ENCODE data around the gene BBS1. TPM values are rescaled to one million over a fixed set of nuclear protein-coding genes. Genes with fewer than 3 reads are reported as not detected.
"Not testable (repeated sequence)": the region's sequence is repeated elsewhere in the genome, so short reads cannot be mapped to it uniquely, and the experiment has no call there.

The BBS1 gene
- polyA plus RNA-seq, 1 of the 3 experiments (the other 2 are of a cell fraction) = 24.8 TPM

- CTCF ChIA-PET = interaction anchor here (0.6 to 2.3 kb wide), 4 partner anchors 9 to 135 kb away, joined by 3 to 10 read pairs (median 3); no protein-coding TSS in a partner anchor
- H3K4me1 ChIP-seq (ENCODE audit: control insufficient read depth in 1 of 2, insufficient read depth in 2 of 2, low read depth in 1 of 2, low read length in 1 of 2) = peaks cover 0 to 10% of the 10 kb centered on the region in 2 experiments; a peak in 1 of 4 replicates
- no peaks in the 10 kb centered on the region for H3K9me3 ChIP-seq
- H3K9me2 ChIP-seq = no peaks in the 10 kb centered on the region
- peak; percentile 82 for DNase-seq
- no peak overlapping the region for H3K4me3 ChIP-seq (ENCODE audit: low read depth in 2 of 2, low read length in 1 of 2)
- peaks cover 7% of the 10 kb centered on the region for H3K79me2 ChIP-seq (ENCODE audit: insufficient read depth)
- H3K27ac ChIP-seq (ENCODE audit: low read depth in 2 of 2, low read length in 1 of 2) = no peak overlapping the region; a peak in 1 of 4 replicates
- no peaks in the 10 kb centered on the region for H4K20me1 ChIP-seq (ENCODE audit: insufficient read depth)
- TF ChIP-seq RAD21 (IDR thresholded peaks at IDR 0.05; ENCODE audit: low read length) (peak; percentile 56), CTCF (IDR thresholded peaks at IDR 0.05) (peak; percentile 26), SMC3 (IDR thresholded peaks at IDR 0.05; ENCODE audit: low read depth, low read length) (peak; percentile 38; the same call in 1 of the 2 replicates), MXI1 (IDR thresholded peaks at IDR 0.05; ENCODE audit: low read depth, low read length) (peak; percentile 62; the same call in 1 of the 2 replicates), EP300 (IDR thresholded peaks at IDR 0.05; ENCODE audit: borderline replicate concordance in 1 of 2, low read depth in 1 of 2, low read length in 1 of 2) (no peak), FOXM1 (IDR thresholded peaks at IDR 0.05; ENCODE audit: low read depth) (no peak)
- H3K27me3 ChIP-seq (ENCODE audit: insufficient read depth) = no peaks in the 10 kb centered on the region
- H3K36me3 ChIP-seq (replicated peaks in 1 of 2; ENCODE audit: control insufficient read depth in 1 of 2, insufficient read depth in 2 of 2, low read length in 1 of 2) = peaks cover 4 to 11% of the 10 kb centered on the region in 2 experiments
- 70% methylated on average over 20 of the region's 26 CpGs for WGBS (ENCODE audit: low lambda C conversion rate)
- H2AFZ ChIP-seq (ENCODE audit: low read depth) = no peak overlapping the region
- H3K4me2 ChIP-seq = peak overlapping the region; percentile 33; the same call in 1 of the 2 replicates
- peaks cover 4% of the 10 kb centered on the region for H3F3A ChIP-seq (replicated peaks; ENCODE audit: insufficient read depth)
- H3K9ac ChIP-seq = no peak overlapping the region
- POLR2A ChIA-PET = no interaction called here
These were observed 33.0 kb downstream of the BBS1 start for GRCh38 chr11:66543263-66544107.

DNA sequence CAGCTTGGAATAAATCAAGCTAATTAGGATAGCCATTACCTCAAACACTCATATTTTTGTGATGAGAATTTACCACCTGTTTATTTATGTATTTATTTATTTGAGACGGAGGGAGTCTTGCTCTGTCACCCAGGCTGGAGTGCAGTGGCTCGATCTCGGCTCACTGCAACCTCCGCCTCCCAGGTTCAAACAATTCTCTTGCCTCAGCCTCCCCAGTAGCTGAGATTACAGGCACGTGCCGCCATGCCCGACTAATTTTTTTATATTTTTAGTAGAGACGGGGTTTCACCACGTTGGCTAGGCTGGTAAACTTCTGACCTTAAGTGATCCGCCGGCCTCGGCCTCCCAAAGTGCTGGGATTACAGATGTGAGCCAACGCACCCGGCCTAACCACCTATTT lies 34.5 kb downstream of the BBS1 start:
- Histone ChIP-seq H3K9ac (peak overlapping the region; percentile 86), H3K4me3 (ENCODE audit: low read depth in 2 of 2, low read length in 1 of 2) (peak overlapping the region; percentile 84 to 88), H3K4me2 (peak overlapping the region; percentile 89)
- 82% methylated on average over 14 of the region's 14 CpGs for WGBS (ENCODE audit: low lambda C conversion rate)
- not testable (repeated sequence) for H3K4me1 ChIP-seq (ENCODE audit: control insufficient read depth in 1 of 2, insufficient read depth in 2 of 2, low read depth in 1 of 2, low read length in 1 of 2); H3K36me3 ChIP-seq (replicated peaks in 1 of 2; ENCODE audit: control insufficient read depth in 1 of 2, insufficient read depth in 2 of 2, low read length in 1 of 2); H3K9me3 ChIP-seq; H3K79me2 ChIP-seq (ENCODE audit: insufficient read depth); H2AFZ ChIP-seq (ENCODE audit: low read depth); H4K20me1 ChIP-seq (ENCODE audit: insufficient read depth); H3K9me2 ChIP-seq; H3K27me3 ChIP-seq (ENCODE audit: insufficient read depth); DNase-seq; H3F3A ChIP-seq (replicated peaks; ENCODE audit: insufficient read depth); H3K27ac ChIP-seq (ENCODE audit: low read depth in 2 of 2, low read length in 1 of 2)
- ChIA-PET POLR2A (interaction anchor here (0.6 to 1.4 kb wide), 3 partner anchors 12 to 23 kb away, joined by 3 to 6 read pairs (median 3); partner anchors contain the start of gene CTSF), CTCF (interaction anchor here (0.8 to 2.8 kb wide), 5 partner anchors 10 to 717 kb away, joined by 3 to 20 read pairs (median 4); partner anchors contain the start of gene RBM4B)

All from SK-N-SH (cell line).